ENCODE measurements around the gene BTNL9.

GRCh38 chr5:181039931-181040630, at the start of gene BTNL9:
- no peak for TF ChIP-seq CEBPB (IDR thresholded peaks at IDR 0.05)
- no peak for TF ChIP-seq CTCF (IDR thresholded peaks at IDR 0.05)
- no peak for TF ChIP-seq HDAC2 (IDR thresholded peaks at IDR 0.05)
- no peak for TF ChIP-seq RCOR1 (IDR thresholded peaks at IDR 0.05; ENCODE audit: low read depth, low read length)
- TF ChIP-seq RAD21 (conservative IDR thresholded peaks at IDR 0.05 in 1 of 2, IDR thresholded peaks at IDR 0.05 in 1 of 2), result no peak
- TF ChIP-seq USF2 (IDR thresholded peaks at IDR 0.05), result no peak
- no peak for TF ChIP-seq TP53 (CRISPR knock-in tag; IDR thresholded peaks at IDR 0.05)
- no peak for TF ChIP-seq JUNB (IDR thresholded peaks at IDR 0.05)
- no peak for TF ChIP-seq MAX (IDR thresholded peaks at IDR 0.05)
- TF ChIP-seq E2F6 (IDR thresholded peaks at IDR 0.05; ENCODE audit: borderline replicate concordance, low read depth), result no peak
- TF ChIP-seq CHD2 (IDR thresholded peaks at IDR 0.05; ENCODE audit: low read length, partially characterized antibody), result no peak
- no peak for TF ChIP-seq JUN (IDR thresholded peaks at IDR 0.05)
- no peak for TF ChIP-seq SMC3 (IDR thresholded peaks at IDR 0.05)
- TF ChIP-seq CHD4 (IDR thresholded peaks at IDR 0.05; ENCODE audit: borderline replicate concordance), result no peak

Measured in A549 (cell line).